KOPT-K1 (cell line): ENCODE results near the gene INF2.

Experiments
- H3K27ac ChIP-seq: fragments of 200-600 bp; sonication (generic); 2 replicates; pipeline ENCODE4 v1.5.1; 2016; ENCODE audit warnings: antibody characterized with exemption, mild to moderate bottlenecking, low read depth, low read length; ENCODE audit not compliant: poor library complexity, severe bottlenecking
- H3K36me3 ChIP-seq: fragments of 200-600 bp; sonication (generic); 2 replicates; pipeline ENCODE4 v1.5.1; 2017; ENCODE audit warnings: antibody characterized with exemption, mild to moderate bottlenecking, low read length, moderate library complexity; ENCODE audit not compliant: insufficient read depth
- H3K9me3 ChIP-seq: fragments of 200-600 bp; sonication (generic); 2 replicates; pipeline ENCODE4 v1.5.1; 2017; ENCODE audit warnings: antibody characterized with exemption, low read length, mild to moderate bottlenecking; ENCODE audit not compliant: insufficient read depth, poor library complexity, severe bottlenecking

Gene INF2

DNA sequence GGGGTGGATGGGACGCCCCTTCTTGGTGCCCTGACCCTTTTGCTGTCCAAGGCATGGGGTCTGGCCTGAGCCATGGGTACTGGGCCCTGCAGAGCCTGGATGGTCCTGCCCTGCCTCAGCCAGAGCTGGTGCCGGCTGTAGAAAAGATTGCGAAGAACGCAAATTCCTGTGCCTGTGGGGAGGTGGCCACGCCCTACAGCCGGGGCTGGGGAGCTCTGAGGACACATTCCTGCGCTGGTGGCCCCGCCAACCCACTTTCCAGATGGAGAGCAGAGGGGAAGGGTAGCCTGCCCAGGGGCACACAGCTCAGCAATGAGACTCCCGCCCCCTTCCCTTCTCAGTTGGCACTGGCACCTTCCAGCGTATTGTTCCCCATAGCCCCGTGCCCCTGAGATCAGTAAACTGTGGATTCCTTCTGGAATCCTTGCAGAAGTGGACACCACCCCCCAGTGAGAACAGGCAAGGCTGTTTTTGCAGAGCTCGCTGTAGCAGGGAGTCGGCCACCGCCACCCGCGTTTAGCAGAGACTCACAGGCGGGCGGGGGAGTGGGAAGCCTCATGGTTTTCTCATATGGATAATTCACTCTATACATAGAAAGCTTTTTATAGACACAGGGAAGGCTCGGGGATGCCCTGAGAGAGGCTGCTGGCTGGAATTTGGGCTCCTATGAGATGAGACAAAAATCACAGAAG lies 8.6 kb downstream of the INF2 start:
- H3K27ac ChIP-seq: no peak overlapping the region
- no peaks in the 10 kb centered on the region for H3K9me3 ChIP-seq
- peaks cover 39% of the 10 kb centered on the region; the same call in 1 of the 2 replicates for H3K36me3 ChIP-seq

DNA sequence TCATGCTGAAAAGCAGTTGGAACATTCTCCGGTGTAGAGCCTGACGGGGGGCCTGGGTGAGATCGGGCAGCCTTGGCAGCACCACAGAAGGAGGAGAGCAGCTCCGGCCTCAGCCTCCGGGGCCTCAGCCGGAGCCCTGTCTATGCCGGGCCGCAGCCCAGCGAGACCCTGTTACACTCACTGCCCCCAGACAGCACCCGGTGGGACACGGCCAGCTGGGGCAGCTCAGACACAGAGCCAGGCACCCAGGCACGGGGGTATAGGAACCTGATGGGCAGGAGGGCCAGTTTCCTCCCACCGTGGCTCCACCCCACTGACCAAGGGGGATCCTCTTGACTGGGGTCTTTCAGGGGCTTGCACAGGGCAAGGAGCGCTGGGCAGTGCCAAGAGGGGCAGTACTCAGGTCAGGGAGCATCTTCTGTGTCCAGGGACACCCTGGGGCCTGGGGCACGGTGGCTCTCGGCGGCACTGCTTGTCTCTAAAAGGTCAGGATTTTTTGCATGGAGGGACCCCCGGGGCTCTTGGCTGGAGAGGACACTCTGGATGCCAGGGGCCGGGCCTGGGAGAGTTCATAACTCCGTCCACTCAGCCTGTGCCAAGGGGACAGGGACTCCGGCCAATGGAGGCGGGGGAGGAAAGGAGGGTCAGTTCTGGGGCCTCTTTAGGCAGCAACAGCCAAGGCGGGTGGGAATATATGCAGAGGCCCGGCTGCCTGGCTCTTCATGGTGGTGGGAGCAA lies 9.4 kb downstream of the INF2 start:
- Histone ChIP-seq H3K36me3 (peaks cover 47% of the 10 kb centered on the region; the same call in 1 of the 2 replicates), H3K9me3 (no peaks in the 10 kb centered on the region), H3K27ac (no peak overlapping the region)

DNA sequence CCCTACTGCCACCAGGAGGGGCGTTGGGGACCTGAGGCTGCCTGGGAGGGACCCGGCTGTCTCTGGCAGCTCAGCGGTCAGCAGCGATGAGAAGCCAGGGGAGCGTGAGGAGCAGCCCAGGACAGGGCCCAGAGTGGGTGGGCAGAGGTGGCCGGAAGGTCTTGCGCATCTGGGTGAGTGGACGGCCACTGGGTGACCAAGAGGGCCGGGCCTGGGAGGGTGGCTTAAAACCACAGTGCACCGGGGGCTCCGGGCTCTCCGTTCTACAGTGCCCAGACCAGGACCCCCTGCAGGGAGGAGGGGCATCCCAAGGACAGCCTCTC lies 10.0 kb downstream of the INF2 start:
- peaks cover 52% of the 10 kb centered on the region; the same call in 1 of the 2 replicates for H3K36me3 ChIP-seq

DNA sequence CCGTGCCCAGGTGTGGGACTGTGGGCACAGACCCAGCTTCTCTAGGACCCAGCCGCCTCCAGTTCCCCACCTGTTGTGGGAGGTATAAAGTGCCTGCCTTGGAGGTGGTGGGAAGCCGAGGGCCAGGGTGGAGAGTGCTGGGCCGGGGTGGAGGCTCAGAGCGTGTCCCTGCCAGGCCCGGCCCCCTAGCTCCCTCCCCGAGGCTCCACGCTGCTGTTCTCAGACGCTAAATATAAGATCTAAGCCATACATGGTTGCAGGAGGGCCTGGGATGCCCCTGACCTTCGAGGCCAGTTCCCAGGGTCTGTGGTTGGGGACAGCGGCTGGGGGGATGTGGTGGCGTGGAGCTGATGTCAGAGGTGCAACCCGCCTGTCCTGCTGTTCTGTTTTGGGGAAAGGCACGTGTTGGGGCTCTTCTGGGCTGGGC lies 10.8 kb downstream of the INF2 start:
- H3K27ac ChIP-seq: no peak overlapping the region
- H3K36me3 ChIP-seq: peaks cover 61% of the 10 kb centered on the region
- H3K9me3 ChIP-seq: no peaks in the 10 kb centered on the region

More for the DNA sequence above, 10.0 kb downstream of the INF2 start:
- Histone ChIP-seq H3K9me3 (no peaks in the 10 kb centered on the region), H3K27ac (no peak overlapping the region)

DNA sequence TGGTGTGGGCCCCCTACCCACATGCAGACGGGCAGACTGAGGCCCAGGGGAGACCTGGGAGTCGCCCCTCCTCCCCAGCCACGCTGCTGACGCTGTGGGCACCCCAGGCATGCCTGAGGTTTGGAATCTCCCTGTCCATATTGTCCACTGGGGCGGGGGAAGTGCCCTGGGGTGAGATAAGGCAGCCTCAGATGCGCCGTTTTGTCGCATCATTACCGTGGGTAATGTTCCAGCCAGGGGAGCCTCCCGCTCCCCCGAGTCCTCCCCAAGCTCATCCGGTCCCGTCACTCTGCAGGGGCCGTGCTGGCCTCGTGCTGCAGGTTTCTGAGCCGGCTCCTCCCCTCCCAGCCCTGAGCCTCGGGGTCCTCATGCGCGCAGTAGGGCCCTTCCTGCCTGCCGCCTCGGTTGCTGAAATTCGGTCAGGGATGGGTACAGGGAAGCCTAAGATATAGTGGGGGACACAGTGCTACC lies 11.4 kb downstream of the INF2 start:
- no peaks in the 10 kb centered on the region for H3K9me3 ChIP-seq
- H3K27ac ChIP-seq: no peak overlapping the region
- peaks cover 66% of the 10 kb centered on the region for H3K36me3 ChIP-seq

DNA sequence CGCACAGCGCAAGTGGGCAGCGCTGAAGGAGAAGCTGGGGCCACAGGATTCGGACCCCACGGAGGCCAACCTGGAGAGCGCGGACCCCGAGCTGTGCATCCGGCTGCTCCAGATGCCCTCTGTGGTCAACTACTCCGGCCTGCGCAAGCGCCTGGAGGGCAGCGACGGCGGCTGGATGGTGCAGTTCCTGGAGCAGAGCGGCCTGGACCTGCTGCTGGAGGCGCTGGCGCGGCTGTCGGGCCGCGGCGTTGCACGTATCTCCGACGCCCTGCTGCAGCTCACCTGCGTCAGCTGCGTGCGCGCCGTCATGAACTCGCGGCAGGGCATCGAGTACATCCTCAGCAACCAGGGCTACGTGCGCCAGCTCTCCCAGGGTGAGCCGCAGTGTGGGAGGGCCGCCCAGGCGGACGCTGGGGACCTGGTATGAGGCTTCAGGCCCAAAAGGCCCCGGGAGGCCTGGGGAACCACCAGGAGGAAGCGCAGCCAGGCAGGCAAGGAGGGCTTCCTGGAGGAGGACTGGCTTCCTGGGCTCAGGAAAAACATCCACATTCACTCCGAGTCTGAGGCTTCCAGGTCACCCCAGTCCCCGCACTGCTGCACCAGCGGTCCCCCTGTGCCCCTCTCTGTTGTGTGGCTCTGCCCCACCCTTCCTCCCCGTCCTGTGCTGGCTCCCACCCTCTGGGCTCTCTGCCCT lies 12.1 kb downstream of the INF2 start:
- H3K36me3 ChIP-seq: peaks cover 66% of the 10 kb centered on the region
- H3K9me3 ChIP-seq: no peaks in the 10 kb centered on the region
- H3K27ac ChIP-seq: no peak overlapping the region

DNA sequence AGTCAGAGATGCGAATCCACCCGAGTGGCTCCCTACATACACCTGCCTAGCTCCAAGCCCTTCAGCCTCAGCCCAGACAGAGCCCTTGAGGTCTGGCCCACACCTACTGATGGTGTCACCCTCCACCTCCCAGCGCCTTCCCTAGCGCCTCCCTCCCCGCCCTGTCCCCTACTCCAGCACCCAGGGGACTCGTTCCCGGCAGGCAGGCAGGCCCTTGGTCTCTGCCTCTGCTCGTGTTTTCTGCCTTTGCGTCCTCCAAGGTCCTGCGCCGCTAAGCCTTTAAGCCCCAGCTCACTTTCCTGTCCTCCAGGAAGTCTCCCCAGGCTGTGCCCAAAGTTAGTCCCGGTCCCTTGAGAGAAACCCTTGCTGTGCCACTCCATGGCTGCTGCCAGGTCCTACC lies 12.7 kb downstream of the INF2 start:
- Histone ChIP-seq H3K36me3 (peaks cover 71% of the 10 kb centered on the region), H3K27ac (no peak overlapping the region), H3K9me3 (no peaks in the 10 kb centered on the region)

DNA sequence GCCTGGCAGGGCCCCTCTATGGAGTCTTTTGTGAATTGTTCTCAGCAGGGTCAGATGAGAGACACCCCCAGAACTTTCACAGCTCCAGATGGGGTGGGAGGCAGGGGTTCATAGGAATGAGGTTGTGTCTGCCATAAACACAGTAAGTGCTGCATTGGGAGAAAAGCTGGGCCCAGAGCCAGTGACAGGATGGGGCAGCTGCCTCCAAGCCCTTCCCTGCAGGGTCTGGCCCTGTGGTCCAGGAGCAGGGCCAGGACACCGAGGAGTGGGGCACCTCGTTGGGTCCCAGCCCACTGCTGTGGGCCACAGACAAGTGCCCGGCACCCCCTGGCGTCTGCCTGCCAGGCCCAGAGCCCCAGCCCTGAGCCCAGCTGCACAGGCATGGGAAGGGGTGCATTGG lies 13.3 kb downstream of the INF2 start:
- Histone ChIP-seq H3K9me3 (no peaks in the 10 kb centered on the region), H3K27ac (no peak overlapping the region), H3K36me3 (peaks cover 68% of the 10 kb centered on the region)

DNA sequence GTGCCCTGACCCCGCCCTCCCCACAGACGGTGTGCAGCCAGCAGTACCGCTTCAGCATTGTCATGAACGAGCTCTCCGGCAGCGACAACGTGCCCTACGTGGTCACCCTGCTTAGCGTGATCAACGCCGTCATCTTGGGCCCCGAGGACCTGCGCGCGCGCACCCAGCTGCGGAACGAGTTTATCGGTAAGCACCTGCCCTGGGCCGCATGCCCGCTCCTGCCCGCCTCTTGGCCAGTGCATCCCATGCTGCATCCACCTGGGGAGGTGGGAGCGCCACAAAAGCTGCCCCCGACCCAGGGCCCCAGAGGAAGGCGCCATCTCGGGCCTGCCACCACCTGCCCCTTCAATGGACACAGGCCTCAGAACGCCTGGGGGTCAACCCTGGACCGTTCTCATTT lies 13.9 kb downstream of the INF2 start:
- peaks cover 68% of the 10 kb centered on the region for H3K36me3 ChIP-seq
- no peak overlapping the region for H3K27ac ChIP-seq

DNA sequence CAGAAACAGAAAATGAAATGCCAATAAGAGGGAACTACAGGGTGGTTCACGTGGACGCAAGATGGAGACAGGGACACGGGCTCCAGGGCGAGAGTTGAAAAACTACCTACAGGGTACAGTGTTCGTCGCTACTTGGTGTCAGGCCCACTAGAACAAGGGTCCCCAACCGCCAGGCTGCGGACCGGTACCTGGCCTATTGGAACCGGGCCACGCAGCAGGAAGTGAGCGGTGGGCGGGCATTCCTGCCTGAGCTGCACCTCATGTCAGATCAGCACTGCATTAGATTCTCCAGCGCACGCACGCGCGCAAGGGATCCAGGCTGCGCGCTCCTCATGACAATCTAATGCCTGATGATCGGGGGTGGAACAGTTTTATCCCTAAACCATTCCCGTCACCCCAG lies 14.8 kb downstream of the INF2 start:
- peaks cover 74% of the 10 kb centered on the region for H3K36me3 ChIP-seq
- H3K9me3 ChIP-seq: no peaks in the 10 kb centered on the region
- H3K27ac ChIP-seq: no peak overlapping the region

More for the DNA sequence above, 13.9 kb downstream of the INF2 start:
- H3K9me3 ChIP-seq: no peaks in the 10 kb centered on the region

DNA sequence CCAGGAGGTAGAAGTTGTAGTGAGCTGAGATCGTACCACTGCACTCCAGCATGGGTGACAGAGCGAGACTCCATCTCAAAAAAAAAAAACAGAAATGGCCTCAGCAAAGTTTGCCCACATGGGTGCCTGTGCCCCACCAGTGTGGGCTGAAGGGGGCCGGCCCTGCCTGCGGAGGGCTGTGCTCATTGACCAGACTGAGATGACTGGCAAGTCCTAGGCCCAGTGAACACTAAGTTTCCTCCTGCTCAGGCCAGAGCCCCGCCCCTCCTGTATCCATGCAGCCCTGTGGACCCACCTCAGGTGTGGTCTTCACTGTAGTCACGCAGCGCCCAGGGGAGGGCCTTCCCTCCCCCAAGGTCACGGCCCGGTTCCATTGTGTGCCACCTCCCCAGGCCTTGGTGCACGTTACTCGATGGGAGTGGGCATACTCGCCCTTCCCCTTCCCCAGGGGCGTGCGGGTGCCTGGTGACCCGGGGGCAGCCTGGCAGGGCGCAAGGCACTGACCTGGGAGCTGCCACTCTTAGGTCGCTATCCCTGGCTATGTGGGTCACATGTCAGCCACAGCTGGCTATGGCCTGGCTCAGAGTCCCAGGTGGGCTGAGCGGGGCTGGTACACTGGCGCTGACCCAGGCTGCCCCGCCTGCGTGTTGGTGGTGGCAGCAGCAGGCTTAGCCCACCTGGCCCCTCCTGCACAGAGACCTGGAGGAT lies 16.1 kb downstream of the INF2 start:
- H3K36me3 ChIP-seq: peaks cover 84% of the 10 kb centered on the region
- no peaks in the 10 kb centered on the region for H3K9me3 ChIP-seq
- H3K27ac ChIP-seq: no peak overlapping the region

DNA sequence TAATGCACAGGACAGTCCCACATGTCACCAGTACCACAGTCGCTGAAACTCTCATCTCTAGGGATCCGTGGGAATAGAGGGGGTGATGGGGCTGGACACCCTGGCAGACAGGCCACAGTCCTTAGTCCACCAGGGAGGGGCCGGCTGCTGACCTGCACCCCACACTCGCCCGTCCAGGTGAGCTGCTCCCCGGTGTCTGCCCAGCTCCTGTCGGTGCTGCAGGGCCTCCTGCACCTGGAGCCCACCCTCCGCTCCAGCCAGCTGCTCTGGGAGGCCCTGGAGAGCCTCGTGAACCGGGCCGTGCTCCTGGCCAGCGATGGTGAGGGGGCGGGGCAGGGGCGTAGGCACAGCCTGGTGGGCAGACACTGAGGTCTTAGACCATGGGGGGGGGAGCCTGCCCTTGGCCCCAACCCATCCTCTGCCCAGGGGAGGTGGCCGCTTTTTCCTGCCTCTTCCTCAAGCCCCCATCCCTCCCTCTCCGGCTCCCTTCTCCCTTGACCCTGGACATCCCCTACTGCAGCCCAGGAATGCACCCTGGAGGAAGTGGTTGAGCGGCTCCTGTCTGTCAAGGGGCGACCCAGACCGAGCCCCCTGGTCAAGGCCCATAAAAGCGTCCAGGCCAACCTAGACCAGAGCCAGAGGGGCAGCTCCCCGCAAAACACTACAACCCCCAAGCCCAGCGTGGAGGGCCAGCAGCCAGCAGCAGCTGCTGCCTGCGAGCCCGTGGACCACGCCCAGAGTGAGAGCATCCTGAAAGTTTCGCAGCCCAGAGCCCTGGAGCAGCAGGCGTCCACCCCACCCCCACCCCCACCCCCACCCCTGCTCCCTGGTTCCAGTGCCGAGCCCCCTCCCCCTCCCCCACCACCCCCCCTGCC lies 17.6 kb downstream of the INF2 start:
- H3K27ac ChIP-seq: no peak overlapping the region
- H3K9me3 ChIP-seq: no peaks in the 10 kb centered on the region
- peaks cover 84% of the 10 kb centered on the region for H3K36me3 ChIP-seq

DNA sequence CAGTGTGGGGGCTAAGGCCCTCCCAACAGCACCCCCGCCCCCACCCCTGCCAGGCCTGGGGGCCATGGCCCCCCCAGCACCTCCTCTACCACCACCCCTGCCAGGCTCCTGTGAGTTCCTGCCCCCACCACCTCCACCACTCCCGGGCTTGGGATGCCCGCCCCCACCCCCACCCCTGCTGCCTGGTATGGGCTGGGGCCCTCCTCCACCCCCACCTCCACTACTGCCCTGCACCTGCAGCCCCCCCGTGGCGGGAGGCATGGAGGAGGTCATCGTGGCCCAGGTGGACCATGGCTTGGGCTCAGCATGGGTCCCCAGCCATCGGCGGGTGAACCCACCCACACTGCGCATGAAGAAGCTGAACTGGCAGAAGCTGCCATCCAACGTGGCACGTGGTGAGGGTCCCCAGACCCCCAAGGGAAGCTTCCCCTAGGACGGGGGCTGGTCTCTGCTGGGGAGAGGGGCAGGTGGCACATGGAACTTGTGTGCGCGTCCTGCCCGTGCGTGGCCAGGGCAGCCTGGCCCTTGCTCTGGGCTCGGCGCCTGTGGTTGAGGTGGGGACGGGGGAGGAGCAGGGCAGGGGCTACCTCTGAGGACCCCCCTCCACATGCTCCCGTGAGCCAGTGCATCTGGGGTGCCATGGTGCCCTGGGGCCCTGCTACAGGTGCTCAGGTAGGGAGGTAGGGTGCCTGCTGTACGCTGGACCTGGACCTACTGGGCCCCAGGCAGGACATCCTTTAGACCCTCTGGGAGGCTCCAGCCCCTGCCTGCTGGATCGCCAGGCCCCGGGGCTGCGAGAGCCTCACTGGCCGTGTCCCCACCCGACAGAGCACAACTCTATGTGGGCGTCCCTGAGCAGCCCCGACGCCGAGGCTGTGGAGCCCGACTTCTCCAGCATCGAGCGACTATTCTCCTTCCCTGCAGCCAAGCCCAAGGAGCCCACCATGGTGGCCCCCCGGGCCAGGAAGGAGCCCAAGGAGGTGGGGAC lies 18.5 kb downstream of the INF2 start:
- peaks cover 84% of the 10 kb centered on the region for H3K36me3 ChIP-seq
- no peaks in the 10 kb centered on the region for H3K9me3 ChIP-seq
- no peak overlapping the region for H3K27ac ChIP-seq
